B cell (primary cell): Measurements from ENCODE around the gene PRIM1. TPM values are rescaled to one million over a fixed set of nuclear protein-coding genes. Genes with fewer than 3 reads are reported as not detected.

Experiments
- ATAC-seq: fragments of 200-7000 bp; cut with Tn5 transposase; one replicate; pipeline ENCODE4 v1.10.0; 2021; ENCODE audit warnings: low read depth, mild to moderate bottlenecking, moderate number of reproducible peaks, moderate library complexity
- CTCF ChIA-PET: fragments of 350-600 bp; sonication (Branson Sonifier 250); formaldehyde crosslinking; loops from one replicate; lab custom pipeline; 2021; ENCODE audit warnings: antibody characterized with exemption, inconsistent platforms; lab: Charles Lee
- POLR2A ChIA-PET: fragments of 350-600 bp; sonication (Branson Sonifier 250); formaldehyde crosslinking; loops from one replicate; lab custom pipeline; 2021; ENCODE audit warnings: antibody characterized with exemption; lab: Charles Lee
- DNase-seq: peaks from one replicate; pipeline ENCODE4 v3.0.0; 2013
- H2AFZ ChIP-seq: 2 replicates; pipeline ENCODE4 v1.6.1; 2012; ENCODE audit warnings: mild to moderate bottlenecking, low read depth, low read length; ENCODE audit not compliant: insufficient read depth, poor library complexity, severe bottlenecking
- H3K27ac ChIP-seq, 2 donors: 1 replicate in 1 of 2; 2 replicates in 1 of 2; pipeline ENCODE4 v1.5.1; 2012 to 2013; ENCODE audit warnings: low read length in 2 of 2, mild to moderate bottlenecking in 2 of 2, moderate library complexity in 1 of 2
- H3K27me3 ChIP-seq, 4 experiments: fragments of 200-600 bp in 1 of 4; sonication (generic) in 1 of 4; replicated peaks in 1 of 4; 1 replicate in 2 of 4; 2 replicates in 2 of 4; pipeline versions ENCODE4 v1.6.1 to v1.7.0; 2013 to 2016; ENCODE audit warnings: low read length in 3 of 4, mild to moderate bottlenecking in 2 of 4, mixed read lengths in 1 of 4, moderate library complexity in 1 of 4; ENCODE audit not compliant: insufficient read depth in 4 of 4, control insufficient read depth in 3 of 4; ENCODE audit errors: control extremely low read depth in 1 of 4
- H3K36me3 ChIP-seq, 2 experiments: replicated peaks in 1 of 2; 1 replicate in 1 of 2; 2 replicates in 1 of 2; pipeline versions ENCODE4 v1.6.1 to v1.7.1; 2013; ENCODE audit warnings: low read length in 1 of 2; ENCODE audit not compliant: insufficient read depth in 2 of 2, control insufficient read depth in 1 of 2; ENCODE audit errors: control extremely low read depth in 1 of 2, extremely low read depth in 1 of 2
- H3K4me1 ChIP-seq, 2 donors: fragments of 200-600 bp in 1 of 2; sonication (generic) in 1 of 2; 1 replicate in 1 of 2; 2 replicates in 1 of 2; pipeline versions ENCODE4 v1.5.1 to v1.6.1; 2013 to 2017; ENCODE audit warnings: low read length in 2 of 2; ENCODE audit not compliant: control insufficient read depth in 2 of 2, insufficient read depth in 2 of 2
- H3K4me2 ChIP-seq: replicated peaks from 2 replicates; pipeline ENCODE3; 2012; ENCODE audit warnings: mild to moderate bottlenecking, low read depth, low read length; ENCODE audit not compliant: poor library complexity, severe bottlenecking
- H3K4me3 ChIP-seq, 5 experiments: fragments of 200-600 bp in 1 of 5; sonication (generic) in 1 of 5; 1 replicate in 3 of 5; 2 replicates in 2 of 5; pipeline versions ENCODE4 v1.5.1 to v1.7.0; 2011 to 2016; ENCODE audit warnings: low read length in 4 of 5, mild to moderate bottlenecking in 4 of 5, low read depth in 2 of 5, control low read depth in 1 of 5, moderate library complexity in 1 of 5; ENCODE audit not compliant: insufficient read depth in 1 of 5; ENCODE audit errors: control extremely low read depth in 1 of 5, extremely low read depth in 1 of 5
- H3K79me2 ChIP-seq: fragments of 200-600 bp; sonication (generic); one replicate; pipeline ENCODE4 v1.6.0; 2016; ENCODE audit warnings: low read length; ENCODE audit not compliant: control insufficient read depth, insufficient read depth
- H3K9ac ChIP-seq: fragments of 200-600 bp; sonication (generic); 2 replicates; pipeline ENCODE4 v1.6.1; 2017; ENCODE audit warnings: mild to moderate bottlenecking, low read length, moderate library complexity
- H3K9me3 ChIP-seq, 3 donors: one replicate each; pipeline versions ENCODE4 v1.6.1 to v1.7.1; 2013; ENCODE audit warnings: low read length in 2 of 3; ENCODE audit not compliant: control insufficient read depth in 2 of 3, insufficient read depth in 1 of 3; ENCODE audit errors: control extremely low read depth in 1 of 3
- H4K20me1 ChIP-seq: 2 replicates; pipeline ENCODE4 v1.6.0; 2012; ENCODE audit warnings: mild to moderate bottlenecking, low read length; ENCODE audit not compliant: insufficient read depth, control insufficient read depth, poor library complexity, severe bottlenecking
- H3K27ac Mint-ChIP-seq: one replicate; pipeline ENCODE4 v1.8.0; 2021; ENCODE audit warnings: mixed read lengths
- H3K27me3 Mint-ChIP-seq: one replicate; pipeline ENCODE4 v1.8.0; 2021; ENCODE audit warnings: mixed read lengths
- H3K4me1 Mint-ChIP-seq: one replicate; pipeline ENCODE4 v1.8.0; 2021; ENCODE audit warnings: mixed read lengths
- H3K4me3 Mint-ChIP-seq: one replicate; pipeline ENCODE4 v1.8.0; 2021; ENCODE audit warnings: mixed read lengths
- H3K9me3 Mint-ChIP-seq: one replicate; pipeline ENCODE4 v1.8.0; 2022; ENCODE audit warnings: mixed read lengths; ENCODE audit not compliant: insufficient read depth
- CTCF ChIP-seq: fragments of 200-600 bp; IDR thresholded peaks from one replicate; pipeline ENCODE4 v1.8.0; 2022; ENCODE audit warnings: antibody characterized with exemption, mild to moderate bottlenecking
- EZH2 ChIP-seq: IDR thresholded peaks from 2 replicates; pipeline ENCODE4 v1.6.1; 2012; ENCODE audit warnings: borderline replicate concordance, low read depth, mild to moderate bottlenecking, moderate library complexity, low read length; ENCODE audit not compliant: insufficient read depth, poor library complexity, severe bottlenecking
- WGBS: methylation state at CpG from one replicate; pipeline ENCODE4 v1.1.5; 2013; ENCODE audit warnings: missing lambda C conversion rate; ENCODE audit not compliant: insufficient coverage; 5-methylcytosine and 5-hydroxymethylcytosine counted together
- intact Hi-C: fragments of 100-400 bp; cut with micrococcal nuclease; formaldehyde crosslinking; loops from one replicate; pipeline ENCODE4 v1.10.0; 2022
- polyA plus RNA-seq: library from polyadenylated mRNA; depleted of rRNA; stranded (reverse); fragments of >200 nt; gene quantifications from 2 replicates; pipeline ENCODE4 v1.2.3, GENCODE V29; 2012
- total RNA-seq, 2 donors: library from RNA; stranded (reverse); fragments of 120-200 nt in 1 of 2; gene quantifications; 1 replicate in 1 of 2; 2 replicates in 1 of 2; pipeline versions ENCODE4 v1.2.3 to v1.2.4, GENCODE V29; 2013 to 2022

The PRIM1 gene
- total and polyA plus RNA-seq, 2 donors (not counting 1 experiment from before 2014, with no cell fraction given): 16.9 to 25.4 TPM

GRCh38 chr12:56699020-56699661 is 53.0 kb downstream of the PRIM1 start:
- Mint-ChIP-seq H3K4me1 (peaks cover 5% of the 10 kb centered on the region), H3K27ac (no peak overlapping the region), H3K4me3 (no peak overlapping the region), H3K27me3 (peaks cover 3% of the 10 kb centered on the region), H3K9me3 (no peaks in the 10 kb centered on the region)
- TF ChIP-seq CTCF: no peak
- no peak for TF ChIP-seq EZH2
- no peak overlapping the region for H3K4me3 ChIP-seq
- ChIA-PET CTCF (interaction anchor here (1.1 to 1.3 kb wide), 2 partner anchors 185 to 302 kb away, joined by 3 read pairs; no protein-coding TSS in a partner anchor), POLR2A (interaction anchor here (1.2 kb wide), 1 partner anchor 26 kb away, joined by 3 read pairs; the partner anchor contains the start of gene NACA)
- no peaks in the 10 kb centered on the region for H3K36me3 ChIP-seq
- no peaks in the 10 kb centered on the region for H3K79me2 ChIP-seq
- H3K27ac ChIP-seq: no peak overlapping the region
- no peak for ATAC-seq
- WGBS: 100% methylated on average over 2 of the region's 3 CpGs
- H3K27me3 ChIP-seq: no peaks in the 10 kb centered on the region
- intact Hi-C loops: no loop called here
- no peaks in the 10 kb centered on the region for H4K20me1 ChIP-seq
- H3K4me1 ChIP-seq: peaks cover 5 to 6% of the 10 kb centered on the region in 2 donors
- H2AFZ ChIP-seq: no peak overlapping the region
- no peak for DNase-seq
- no peak overlapping the region for H3K9ac ChIP-seq
- no peaks in the 10 kb centered on the region for H3K9me3 ChIP-seq
- no peak overlapping the region for H3K4me2 ChIP-seq

- Histone ChIP-seq H3K9me3 (no peaks in the 10 kb centered on the region), H3K27ac (no peak overlapping the region), H2AFZ (no peak overlapping the region), H3K36me3 (no peaks in the 10 kb centered on the region), H3K27me3 (no peaks in the 10 kb centered on the region), H3K79me2 (no peaks in the 10 kb centered on the region), H3K9ac (no peak overlapping the region), H4K20me1 (no peaks in the 10 kb centered on the region), H3K4me2 (no peak overlapping the region), H3K4me1 (peaks cover under 1 to 2% of the 10 kb centered on the region in 2 donors), H3K4me3 (no peak overlapping the region)
- Mint-ChIP-seq H3K27me3 (no peaks in the 10 kb centered on the region), H3K4me3 (no peak overlapping the region), H3K9me3 (no peaks in the 10 kb centered on the region), H3K27ac (no peak overlapping the region), H3K4me1 (peaks cover under 1% of the 10 kb centered on the region)
- WGBS: no CpG with 5 or more reads among the region's 2 CpGs
- CTCF ChIA-PET: no interaction called here
- TF ChIP-seq EZH2: no peak
- TF ChIP-seq CTCF: no peak
- no peak for ATAC-seq
- intact Hi-C loops: no loop called here
- no peak for DNase-seq
- POLR2A ChIA-PET: no interaction called here
Measured at GRCh38 chr12:56695327-56696101, 56.6 kb downstream of the PRIM1 start.
